H1 (cell line): ENCODE results near the gene CHD9NB. TPM values are rescaled to one million over a fixed set of nuclear protein-coding genes. Genes with fewer than 3 reads are reported as not detected.

ENCODE experiments used
- CTCF ChIA-PET: fragments of 300-600 bp; sonication (Branson Sonifier 250); formaldehyde crosslinking; loops from one replicate; lab custom pipeline; 2021; ENCODE audit not compliant: partially characterized antibody; lab: Charles Lee
- POLR2A ChIA-PET: fragments of 300-600 bp; sonication (Branson Sonifier 250); formaldehyde crosslinking; loops from one replicate; lab custom pipeline; 2021; ENCODE audit warnings: inconsistent platforms; ENCODE audit not compliant: partially characterized antibody; lab: Charles Lee
- DNase-seq, 2 experiments: peaks; one replicate each; pipeline versions ENCODE4 v3.0.0 to v3.0.0-alpha.2; 2010 to 2022; ENCODE audit warnings: low spot score in 2 of 2, low read depth in 1 of 2, mixed read lengths in 1 of 2
- FAIRE-seq: peaks from 2 replicates; lab custom pipeline; 2011; peaks lifted over from hg19 to GRCh38; lab: Jason Lieb, UNC
- H2AFZ ChIP-seq: 2 replicates; pipeline ENCODE4 v1.8.1; 2012; ENCODE audit warnings: low read length, inconsistent platforms
- H2AK5ac ChIP-seq: 2 replicates; pipeline ENCODE4 v1.6.1; 2013; ENCODE audit warnings: low read depth, low read length
- H2BK120ac ChIP-seq: replicated peaks from 2 replicates; pipeline ENCODE3; 2013; ENCODE audit warnings: low read depth, low read length, inconsistent platforms
- H2BK12ac ChIP-seq: 2 replicates; pipeline ENCODE4 v1.6.1; 2013; ENCODE audit warnings: low read depth, low read length
- H2BK15ac ChIP-seq: 2 replicates; pipeline ENCODE4 v1.6.1; 2013; ENCODE audit warnings: low read length
- H2BK20ac ChIP-seq: 2 replicates; pipeline ENCODE4 v1.6.1; 2013; ENCODE audit warnings: low read length
- H2BK5ac ChIP-seq: 2 replicates; pipeline ENCODE4 v1.6.1; 2013; ENCODE audit warnings: low read depth, low read length
- H3K14ac ChIP-seq: 2 replicates; pipeline ENCODE4 v1.6.1; 2013; ENCODE audit warnings: inconsistent platforms; ENCODE audit not compliant: insufficient read length
- H3K18ac ChIP-seq: 2 replicates; pipeline ENCODE4 v1.6.1; 2013; ENCODE audit warnings: low read length; ENCODE audit errors: extremely low read depth
- H3K23ac ChIP-seq: 2 replicates; pipeline ENCODE4 v1.6.1; 2013; ENCODE audit warnings: inconsistent platforms; ENCODE audit not compliant: insufficient read length
- H3K23me2 ChIP-seq: 2 replicates; pipeline ENCODE4 v1.6.1; 2013; ENCODE audit warnings: low read depth, low read length
- H3K27ac ChIP-seq: 2 replicates; pipeline ENCODE4 v1.6.1; 2011; ENCODE audit warnings: low read depth, low read length, inconsistent platforms
- H3K27me3 ChIP-seq, 4 experiments: replicated peaks in 1 of 4; 1 replicate in 1 of 4; 2 replicates in 3 of 4; pipeline versions ENCODE4 v1.6.1 to v1.8.1; 2011 to 2013; ENCODE audit warnings: low read length in 3 of 4, mild to moderate bottlenecking in 3 of 4, inconsistent platforms in 2 of 4, mixed read lengths in 2 of 4, moderate library complexity in 1 of 4; ENCODE audit not compliant: control insufficient read depth in 3 of 4, insufficient read depth in 3 of 4; ENCODE audit errors: extremely low read depth in 1 of 4
- H3K36me3 ChIP-seq, 4 experiments: 2 replicates each; pipeline versions ENCODE4 v1.6.1 to v1.8.1; 2011 to 2013; ENCODE audit warnings: mild to moderate bottlenecking in 4 of 4, low read length in 3 of 4, moderate library complexity in 2 of 4, control low read depth in 1 of 4, inconsistent platforms in 1 of 4; ENCODE audit not compliant: insufficient read depth in 4 of 4, control insufficient read depth in 2 of 4
- H3K4ac ChIP-seq: replicated peaks from 2 replicates; pipeline ENCODE3; 2013; ENCODE audit warnings: low read length, low read depth, mixed read lengths, inconsistent platforms; ENCODE audit not compliant: insufficient read length
- H3K4me1 ChIP-seq, 4 experiments: replicated peaks in 1 of 4; 1 replicate in 1 of 4; 2 replicates in 3 of 4; pipeline versions ENCODE4 v1.6.1 to v1.8.1; 2011 to 2013; ENCODE audit warnings: low read length in 3 of 4, inconsistent platforms in 2 of 4, mixed read lengths in 1 of 4; ENCODE audit not compliant: insufficient read depth in 4 of 4, control insufficient read depth in 3 of 4
- H3K4me2 ChIP-seq, 2 experiments: 2 replicates each; pipeline versions ENCODE4 v1.6.1 to v1.8.1; 2011 to 2013; ENCODE audit warnings: low read depth in 2 of 2, low read length in 2 of 2, control low read depth in 1 of 2, inconsistent platforms in 1 of 2, mild to moderate bottlenecking in 1 of 2; ENCODE audit not compliant: insufficient read depth in 1 of 2
- H3K4me3 ChIP-seq, 4 experiments: fragments of 200-600, 300-600 bp in 1 of 4; sonication (generic), shearing (Covaris generic), sonication (Bioruptor Twin) in 1 of 4; 2 replicates each; pipeline versions ENCODE4 v1.5.1 to v1.8.1; 2011 to 2016; ENCODE audit warnings: low read length in 4 of 4, low read depth in 3 of 4, control low read depth in 2 of 4, inconsistent platforms in 2 of 4, mild to moderate bottlenecking in 2 of 4, mixed read lengths in 1 of 4, moderate library complexity in 1 of 4; ENCODE audit not compliant: insufficient read depth in 2 of 4; ENCODE audit errors: extremely low read depth in 1 of 4
- H3K56ac ChIP-seq: replicated peaks from 2 replicates; pipeline ENCODE3; 2013; ENCODE audit warnings: low read depth, mild to moderate bottlenecking, mixed read lengths, low read length, inconsistent platforms; ENCODE audit not compliant: insufficient read length
- H3K79me1 ChIP-seq: 2 replicates; pipeline ENCODE4 v1.6.1; 2013; ENCODE audit warnings: low read depth, low read length, control low read depth
- H3K79me2 ChIP-seq, 2 experiments: 2 replicates each; pipeline versions ENCODE4 v1.6.1 to v1.8.1; 2012 to 2013; ENCODE audit warnings: low read length in 2 of 2, mild to moderate bottlenecking in 2 of 2, inconsistent platforms in 1 of 2; ENCODE audit not compliant: insufficient read depth in 2 of 2, control insufficient read depth in 1 of 2
- H3K9ac ChIP-seq, 4 experiments: replicated peaks in 1 of 4; 1 replicate in 1 of 4; 2 replicates in 3 of 4; pipeline versions ENCODE4 v1.6.1 to v1.8.1; 2011 to 2013; ENCODE audit warnings: low read depth in 3 of 4, low read length in 3 of 4, control low read depth in 2 of 4, mild to moderate bottlenecking in 2 of 4, moderate library complexity in 2 of 4, inconsistent platforms in 1 of 4; ENCODE audit errors: extremely low read depth in 1 of 4
- H3K9me3 ChIP-seq, 2 experiments: 2 replicates each; pipeline versions ENCODE4 v1.6.1 to v1.8.1; 2012 to 2013; ENCODE audit warnings: mild to moderate bottlenecking in 2 of 2, moderate library complexity in 2 of 2, control low read depth in 1 of 2, inconsistent platforms in 1 of 2, low read depth in 1 of 2, low read length in 1 of 2, mixed read lengths in 1 of 2; ENCODE audit not compliant: insufficient read depth in 2 of 2
- H4K20me1 ChIP-seq, 2 experiments: replicated peaks in 1 of 2; 2 replicates each; pipeline versions ENCODE3 to v1.8.1; 2011 to 2013; ENCODE audit warnings: inconsistent platforms in 2 of 2, low read length in 2 of 2, mild to moderate bottlenecking in 1 of 2; ENCODE audit not compliant: insufficient read depth in 2 of 2, control insufficient read depth in 1 of 2
- H4K5ac ChIP-seq: 2 replicates; pipeline ENCODE4 v1.6.1; 2013; ENCODE audit warnings: low read length, low read depth, mixed read lengths, inconsistent platforms; ENCODE audit not compliant: insufficient read length
- H4K8ac ChIP-seq: 2 replicates; pipeline ENCODE4 v1.8.0; 2013; ENCODE audit warnings: mild to moderate bottlenecking, moderate library complexity, low read length, inconsistent platforms; ENCODE audit not compliant: insufficient read depth; ENCODE audit errors: extremely low read depth
- H4K91ac ChIP-seq: replicated peaks from 2 replicates; pipeline ENCODE3; 2013; ENCODE audit warnings: low read length, mixed read lengths, inconsistent platforms; ENCODE audit not compliant: insufficient read length
- BACH1 ChIP-seq: IDR thresholded peaks from 2 replicates; pipeline ENCODE4 v1.6.1; 2012; ENCODE audit warnings: low read length, improper control_type of control experiment
- BCL11A ChIP-seq, 2 experiments: IDR thresholded peaks; one replicate each; pipeline ENCODE4 v1.6.1; 2011; ENCODE audit warnings: low read depth in 2 of 2, low read length in 2 of 2, mild to moderate bottlenecking in 2 of 2
- CEBPB ChIP-seq: IDR thresholded peaks from 2 replicates; pipeline ENCODE4 v1.6.1; 2012; ENCODE audit warnings: low read depth, low read length
- CHD1 ChIP-seq: IDR thresholded peaks from 2 replicates; pipeline ENCODE4 v1.6.1; 2012; ENCODE audit warnings: low read depth, low read length, improper control_type of control experiment
- CHD2 ChIP-seq: IDR thresholded peaks from 2 replicates; pipeline ENCODE4 v1.6.1; 2012; ENCODE audit warnings: low read length, improper control_type of control experiment
- KDM5A ChIP-seq: fragments of 200-600 bp; IDR thresholded peaks from 2 replicates; pipeline ENCODE4 v1.7.1; 2012; ENCODE audit warnings: mild to moderate bottlenecking, low read length, inconsistent platforms, mixed read lengths
- POLR2A ChIP-seq, 2 experiments: IDR thresholded peaks; 1 replicate in 1 of 2; 2 replicates in 1 of 2; pipeline ENCODE4 v1.6.1; 2011; ENCODE audit warnings: low read depth in 2 of 2, low read length in 2 of 2, mild to moderate bottlenecking in 2 of 2; ENCODE audit errors: control extremely low read depth in 1 of 2
- RFX5 ChIP-seq: IDR thresholded peaks from 2 replicates; pipeline ENCODE4 v1.6.1; 2011; ENCODE audit warnings: low read depth, low read length, improper control_type of control experiment, borderline replicate concordance
- SP2 ChIP-seq: IDR thresholded peaks from 2 replicates; pipeline ENCODE4 v1.6.1; 2012; ENCODE audit warnings: mild to moderate bottlenecking, low read length, inconsistent platforms
- SP4 ChIP-seq: IDR thresholded peaks from 2 replicates; pipeline ENCODE4 v1.6.1; 2012; ENCODE audit warnings: low read length, inconsistent platforms
- TAF7 ChIP-seq: optimal IDR thresholded peaks from 2 replicates; pipeline ENCODE3; 2011; ENCODE audit warnings: low read depth, mild to moderate bottlenecking, inconsistent platforms, low read length, moderate library complexity, borderline replicate concordance
- TBP ChIP-seq: IDR thresholded peaks from 2 replicates; pipeline ENCODE4 v1.6.1; 2011; ENCODE audit warnings: low read depth, low read length, improper control_type of control experiment
- ZNF274 ChIP-seq: IDR thresholded peaks from 2 replicates; pipeline ENCODE4 v1.7.0; 2012; ENCODE audit warnings: low read length, borderline replicate concordance; ENCODE audit errors: extremely low read depth
- WGBS, 2 experiments: shearing (Covaris generic) in 1 of 2; methylation state at CpG; one replicate each; pipeline versions ENCODE4 v1.1.6 to v1.1.7; 2013 to 2015; ENCODE audit warnings: low lambda C conversion rate in 2 of 2, mixed read lengths in 2 of 2, inconsistent platforms in 1 of 2, low coverage in 1 of 2, missing lambda C conversion rate in 1 of 2; ENCODE audit not compliant: insufficient replicate concordance in 2 of 2, insufficient coverage in 1 of 2, insufficient read length in 1 of 2; ENCODE audit errors: extremely low coverage in 1 of 2, missing lambda C conversion rate in 1 of 2; 5-methylcytosine and 5-hydroxymethylcytosine counted together
- polyA plus RNA-seq, 7 experiments: library from polyadenylated mRNA; depleted of rRNA in 3 of 7; stranded (reverse) in 5 of 7; unstranded in 2 of 7; fragments of >200 nt in 5 of 7; fragments of 200-250 nt in 2 of 7; gene quantifications; 1 replicate in 5 of 7; 2 replicates in 1 of 7; 4 replicates in 1 of 7; pipeline versions ENCODE4 v1.2.1 to v1.2.3, GENCODE V29; 2011 to 2013; ENCODE audit warnings: missing spikeins in 2 of 7, mixed read lengths in 2 of 7
- total RNA-seq: library from RNA; stranded (reverse); fragmentation: NEBNext Ultra II Directional; extraction: Animal tissue kit (Norgen Biotek cat#: 25700); gene quantifications from 2 replicates; pipeline ENCODE4 v1.2.1, GENCODE V29; 2021

CHD9NB gene
- total and polyA plus RNA-seq, 2 of the 8 experiments (the other 6 are each of a cell fraction or from before 2014, with no cell fraction given), result 4.5 to 5.9 TPM

- H3K27ac ChIP-seq, result no peak overlapping the region
- H2BK120ac ChIP-seq, result no peak overlapping the region
- 88% methylated on average over 1 of the region's 1 CpG; no CpG with 5 or more reads in 1 of the 2 experiments for WGBS, 2 experiments
- no peak overlapping the region for H2BK20ac ChIP-seq
- DNase-seq (no peak), FAIRE-seq (no peak)
- no peak overlapping the region for H3K18ac ChIP-seq
- no peaks in the 10 kb centered on the region; a peak in 1 of 8 replicates for H3K36me3 ChIP-seq
- no peak overlapping the region for H2AFZ ChIP-seq
- H4K8ac ChIP-seq, result no peak overlapping the region
- H3K14ac ChIP-seq, result no peak overlapping the region
- no peak overlapping the region for H2BK5ac ChIP-seq
- H4K91ac ChIP-seq, result no peak overlapping the region
- peaks cover 9 to 31% (median 26%) of the 10 kb centered on the region in 4 experiments; a peak in 5 of 7 replicates for H3K4me1 ChIP-seq
- H3K23me2 ChIP-seq, result no peaks in the 10 kb centered on the region
- POLR2A ChIA-PET, result no interaction called here
- TF ChIP-seq SP4, result no peak
- TF ChIP-seq RFX5, result no peak
- TF ChIP-seq BACH1, result no peak
- TF ChIP-seq TAF7, result no peak
- no peak for TF ChIP-seq ZNF274
- TF ChIP-seq TBP, result no peak
- no peak for TF ChIP-seq SP2
- TF ChIP-seq KDM5A, result no peak
- TF ChIP-seq BCL11A (IDR thresholded peaks at IDR 0.05; ENCODE audit: low read depth in 2 of 2, low read length in 2 of 2), result no peak
- no peak for TF ChIP-seq CEBPB
- no peak for TF ChIP-seq CHD2
- no peak for TF ChIP-seq CHD1
- TF ChIP-seq POLR2A (IDR thresholded peaks at IDR 0.05; ENCODE audit: control extremely low read depth in 1 of 2, low read depth in 2 of 2, low read length in 2 of 2), result no peak
- H2BK12ac ChIP-seq, result 0 out of 2 replicates have a peak overlapping the region, but pooled peaks have one; percentile 68
- 0 out of 2 replicates have a peak overlapping the region, but pooled peaks have one; percentile 4 for H2BK15ac ChIP-seq
- no peak overlapping the region for H3K4ac ChIP-seq
- no peak overlapping the region for H4K5ac ChIP-seq
- no peaks in the 10 kb centered on the region for H4K20me1 ChIP-seq
- no peaks in the 10 kb centered on the region for H3K9me3 ChIP-seq
- H2AK5ac ChIP-seq, result no peak overlapping the region
- H3K4me2 ChIP-seq, result no peak overlapping the region
- H3K56ac ChIP-seq, result no peak overlapping the region
- H3K4me3 ChIP-seq, result no peak overlapping the region
- H3K79me2 ChIP-seq, result peaks cover 0 to 19% of the 10 kb centered on the region in 2 experiments; a peak in 2 of 4 replicates
- no peaks in the 10 kb centered on the region for H3K27me3 ChIP-seq
- CTCF ChIA-PET, result interaction anchor here (1.0 kb wide), 1 partner anchor 28 kb away, joined by 4 read pairs; no protein-coding TSS in a partner anchor
- no peak overlapping the region for H3K23ac ChIP-seq
- H3K79me1 ChIP-seq, result peaks cover 5% of the 10 kb centered on the region; the same call in 1 of the 2 replicates
- H3K9ac ChIP-seq, result no peak overlapping the region
Observed at GRCh38 chr16:53083119-53083518, 30.4 kb upstream of the CHD9NB start.
